K562 (cell line): ENCODE measurements around the gene DLK2.

Experiments used
- FIP1L1 ChIP-seq: fragments of 200-400 bp; formaldehyde crosslinking; IDR thresholded peaks from 2 replicates; pipeline ENCODE4 v1.6.1; 2018; ENCODE audit warnings: mild to moderate bottlenecking, low read depth, low read length; ENCODE audit not compliant: poor library complexity, severe bottlenecking
- KLF16 ChIP-seq: IDR thresholded peaks from 2 replicates; pipeline ENCODE4 v1.6.1; 2016; ENCODE audit warnings: antibody characterized with exemption
- POLR2A ChIP-seq: fragments of 450-650 bp; conservative IDR thresholded peaks from 2 replicates; pipeline ENCODE4 v1.6.1; 2016
- RBFOX2 ChIP-seq: fragments of 200-400 bp; formaldehyde crosslinking; IDR thresholded peaks from 2 replicates; pipeline ENCODE4 v1.6.1; 2017; ENCODE audit warnings: low read depth, mild to moderate bottlenecking, low read length, moderate library complexity
- TF ChIP-seq, protein P1 (sequence below): fragments of 450-650 bp; conservative IDR thresholded peaks from 2 replicates; pipeline ENCODE4 v1.6.1; 2016; ENCODE audit warnings: missing genetic modification characterization, low read depth, mild to moderate bottlenecking, control low read depth, missing compliant biosample characterization
- TF ChIP-seq, protein P2 (sequence below), 2 experiments: fragments of 450-650 bp in 1 of 2; sonication (generic) in 1 of 2; formaldehyde crosslinking in 1 of 2; IDR thresholded peaks in 1 of 2; conservative IDR thresholded peaks in 1 of 2; 2 replicates each; pipeline versions ENCODE4 v1.6.1 to v1.8.1; 2016 to 2023; ENCODE audit warnings: mild to moderate bottlenecking in 2 of 2, moderate library complexity in 2 of 2, inconsistent platforms in 1 of 2, missing genetic modification reagents in 1 of 2
- TF ChIP-seq, protein P3 (sequence below): sonication (generic); formaldehyde crosslinking; IDR thresholded peaks from 2 replicates; pipeline ENCODE4 v1.8.0; 2022; ENCODE audit warnings: mild to moderate bottlenecking, low read depth, missing genetic modification reagents

DNA sequence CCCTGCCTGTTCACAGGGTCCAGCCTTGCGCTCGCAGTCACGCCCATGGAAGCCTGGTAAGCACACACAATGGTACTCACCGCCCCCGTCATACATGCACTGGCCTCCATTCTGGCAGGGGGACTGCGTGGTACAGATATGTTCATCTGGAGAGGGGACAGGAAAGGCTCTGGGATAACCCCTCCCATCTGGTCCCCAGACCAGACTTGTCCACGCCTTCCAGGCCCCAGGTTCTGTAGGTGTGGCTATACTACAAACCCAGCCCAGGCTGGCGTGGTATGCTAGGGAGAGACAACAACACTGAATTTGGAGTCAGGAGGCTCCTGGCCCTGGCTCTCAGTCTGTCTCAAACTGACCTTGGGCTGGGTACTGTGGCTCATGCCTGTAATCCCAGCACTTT is 3.4 kb downstream of the DLK2 start:
- TF ChIP-seq RBFOX2 (no peak), POLR2A (no peak), FIP1L1 (no peak), KLF16 (no peak)
- TF ChIP-seq, protein P1, sequence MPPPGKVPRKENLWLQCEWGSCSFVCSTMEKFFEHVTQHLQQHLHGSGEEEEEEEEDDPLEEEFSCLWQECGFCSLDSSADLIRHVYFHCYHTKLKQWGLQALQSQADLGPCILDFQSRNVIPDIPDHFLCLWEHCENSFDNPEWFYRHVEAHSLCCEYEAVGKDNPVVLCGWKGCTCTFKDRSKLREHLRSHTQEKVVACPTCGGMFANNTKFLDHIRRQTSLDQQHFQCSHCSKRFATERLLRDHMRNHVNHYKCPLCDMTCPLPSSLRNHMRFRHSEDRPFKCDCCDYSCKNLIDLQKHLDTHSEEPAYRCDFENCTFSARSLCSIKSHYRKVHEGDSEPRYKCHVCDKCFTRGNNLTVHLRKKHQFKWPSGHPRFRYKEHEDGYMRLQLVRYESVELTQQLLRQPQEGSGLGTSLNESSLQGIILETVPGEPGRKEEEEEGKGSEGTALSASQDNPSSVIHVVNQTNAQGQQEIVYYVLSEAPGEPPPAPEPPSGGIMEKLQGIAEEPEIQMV (tag), result no peak
- TF ChIP-seq, protein P2, sequence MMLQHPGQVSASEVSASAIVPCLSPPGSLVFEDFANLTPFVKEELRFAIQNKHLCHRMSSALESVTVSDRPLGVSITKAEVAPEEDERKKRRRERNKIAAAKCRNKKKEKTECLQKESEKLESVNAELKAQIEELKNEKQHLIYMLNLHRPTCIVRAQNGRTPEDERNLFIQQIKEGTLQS (IDR thresholded peaks at IDR 0.05), result no peak
- TF ChIP-seq, protein P2 (CRISPR knock-in tag; conservative IDR thresholded peaks at IDR 0.05), result no peak
- TF ChIP-seq, protein P3, sequence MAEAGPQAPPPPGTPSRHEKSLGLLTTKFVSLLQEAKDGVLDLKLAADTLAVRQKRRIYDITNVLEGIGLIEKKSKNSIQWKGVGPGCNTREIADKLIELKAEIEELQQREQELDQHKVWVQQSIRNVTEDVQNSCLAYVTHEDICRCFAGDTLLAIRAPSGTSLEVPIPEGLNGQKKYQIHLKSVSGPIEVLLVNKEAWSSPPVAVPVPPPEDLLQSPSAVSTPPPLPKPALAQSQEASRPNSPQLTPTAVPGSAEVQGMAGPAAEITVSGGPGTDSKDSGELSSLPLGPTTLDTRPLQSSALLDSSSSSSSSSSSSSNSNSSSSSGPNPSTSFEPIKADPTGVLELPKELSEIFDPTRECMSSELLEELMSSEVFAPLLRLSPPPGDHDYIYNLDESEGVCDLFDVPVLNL (CRISPR knock-in tag), result no peak
